GM12865 (cell line): ENCODE results near the gene PCDHB5.
"Not testable (repeated sequence)": the region's sequence is repeated elsewhere in the genome, so short reads cannot be mapped to it uniquely, and the experiment has no call there.

Experiments used
- DNase-seq: peaks from one replicate; pipeline ENCODE4 v3.0.0; 2010; ENCODE audit warnings: low read depth
- H3K4me3 ChIP-seq: 2 replicates; pipeline ENCODE4 v1.5.1; 2011; ENCODE audit warnings: mild to moderate bottlenecking, low read depth, low read length, control low read depth
- CTCF ChIP-seq: IDR thresholded peaks from 2 replicates; pipeline ENCODE4 v1.5.1; 2011; ENCODE audit warnings: low read length, control low read depth, low read depth, inconsistent platforms; ENCODE audit not compliant: insufficient read depth; ENCODE audit errors: missing control alignments

The PCDHB5 gene

DNA sequence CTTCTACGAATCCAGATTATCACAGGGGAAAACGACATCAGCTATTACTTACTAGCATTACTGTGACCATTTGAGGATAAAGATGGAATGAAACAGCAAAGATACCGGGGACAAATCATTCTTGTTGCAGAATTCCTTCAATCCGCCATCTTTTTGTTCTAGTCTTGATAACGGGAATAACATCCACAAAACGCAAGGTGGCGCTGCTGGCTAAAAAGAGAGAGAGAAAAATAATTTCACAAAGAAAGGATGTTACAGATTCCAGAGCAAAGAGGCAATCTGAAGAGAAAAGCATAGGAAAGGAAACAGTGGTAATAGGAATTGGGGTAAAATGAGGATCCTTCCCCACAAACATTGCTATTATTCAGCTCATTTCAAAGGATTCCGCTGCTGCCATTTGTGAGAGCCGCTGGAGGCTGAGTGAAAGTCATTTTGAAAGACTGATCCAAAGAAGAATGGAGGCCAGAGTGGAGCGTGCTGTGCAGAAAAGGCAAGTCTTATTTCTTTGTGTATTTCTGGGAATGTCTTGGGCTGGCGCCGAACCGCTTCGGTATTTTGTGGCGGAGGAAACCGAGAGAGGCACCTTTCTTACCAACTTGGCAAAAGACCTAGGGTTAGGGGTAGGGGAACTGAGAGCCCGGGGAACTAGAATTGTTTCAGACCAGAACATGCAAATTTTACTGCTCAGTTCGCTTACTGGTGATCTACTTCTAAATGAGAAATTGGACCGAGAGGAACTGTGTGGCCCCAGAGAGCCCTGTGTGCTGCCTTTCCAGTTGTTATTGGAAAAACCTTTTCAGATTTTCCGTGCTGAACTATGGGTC is 37.6 kb downstream of the PCDHB5 start, which contains the start of gene PCDHB7:
TSS of gene PCDHB7 (plus strand) at position 264 of the 824 bp plus-strand sequence. CDS start at position 456, 192 bp downstream.
- DNase-seq = no peak
- peak; percentile 9 for TF ChIP-seq CTCF
- H3K4me3 ChIP-seq = no peak within 1 kb of the TSS

DNA sequence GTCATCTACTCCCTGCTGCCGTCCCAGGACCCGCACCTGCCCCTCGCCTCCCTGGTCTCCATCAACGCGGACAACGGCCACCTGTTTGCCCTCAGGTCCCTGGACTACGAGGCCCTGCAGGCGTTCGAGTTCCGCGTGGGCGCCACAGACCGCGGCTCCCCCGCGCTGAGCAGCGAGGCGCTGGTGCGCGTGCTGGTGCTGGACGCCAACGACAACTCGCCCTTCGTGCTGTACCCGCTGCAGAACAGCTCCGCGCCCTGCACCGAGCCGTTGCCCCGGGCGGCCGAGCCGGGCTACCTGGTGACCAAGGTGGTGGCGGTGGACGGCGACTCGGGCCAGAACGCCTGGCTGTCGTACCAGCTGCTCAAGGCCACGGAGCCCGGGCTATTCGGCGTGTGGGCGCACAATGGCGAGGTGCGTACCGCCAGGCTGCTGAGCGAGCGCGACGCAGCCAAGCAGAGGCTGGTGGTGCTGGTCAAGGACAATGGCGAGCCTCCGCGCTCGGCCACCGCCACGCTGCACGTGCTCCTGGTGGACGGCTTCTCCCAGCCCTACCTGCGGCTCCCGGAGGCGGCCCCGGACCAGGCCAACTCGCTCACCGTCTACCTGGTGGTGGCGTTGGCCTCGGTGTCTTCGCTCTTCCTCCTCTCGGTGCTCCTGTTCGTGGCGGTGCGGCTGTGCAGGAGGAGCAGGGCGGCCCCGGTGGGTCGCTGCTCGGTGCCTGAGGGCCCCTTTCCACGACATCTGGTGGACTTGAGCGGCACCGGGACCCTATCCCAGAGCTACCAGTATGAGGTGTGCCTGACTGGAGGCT is 39.5 kb downstream of the PCDHB5 start:
- H3K4me3 ChIP-seq, DNase-seq: not testable (repeated sequence)

- no peak for DNase-seq
- H3K4me3 ChIP-seq = no peak overlapping the region
Observed at GRCh38 chr5:141175933-141176332, 40.9 kb downstream of the PCDHB5 start.

DNA sequence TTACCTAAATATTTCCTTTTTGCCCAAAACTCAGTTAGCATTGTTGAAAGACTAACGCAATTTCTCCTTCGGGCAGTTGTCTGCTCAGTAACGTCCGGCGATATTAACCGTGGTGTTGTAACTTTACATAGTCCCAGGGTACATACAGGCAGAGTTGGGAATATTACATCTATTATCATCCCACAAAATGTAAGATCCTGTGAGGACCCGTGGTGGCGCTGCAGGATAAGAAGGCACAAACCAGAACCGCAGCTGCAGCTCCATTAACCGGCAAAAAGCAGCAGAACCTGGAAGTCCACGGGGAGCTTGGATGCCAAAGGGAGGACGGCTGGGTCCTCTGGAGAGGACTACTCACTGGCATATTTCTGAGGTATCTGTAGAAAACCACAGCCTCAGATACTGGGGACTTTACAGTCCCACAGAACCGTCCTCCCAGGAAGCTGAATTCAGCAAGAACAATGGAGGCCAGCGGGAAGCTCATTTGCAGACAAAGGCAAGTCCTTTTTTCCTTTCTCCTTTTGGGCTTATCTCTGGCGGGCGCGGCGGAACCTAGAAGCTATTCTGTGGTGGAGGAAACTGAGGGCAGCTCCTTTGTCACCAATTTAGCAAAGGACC is 42.7 kb downstream of the PCDHB5 start, which contains the start of gene PCDHB8:
TSS of gene PCDHB8 (plus strand) at position 214 of the 615 bp plus-strand sequence. CDS start at position 459, 245 bp downstream.
- H3K4me3 ChIP-seq, DNase-seq: not testable (repeated sequence)

More at GRCh38 chr5:141175933-141176332, 40.9 kb downstream of the PCDHB5 start:
- TF ChIP-seq CTCF = no peak

- H3K4me3 ChIP-seq, DNase-seq: not testable (repeated sequence)
Observed at GRCh38 chr5:141179371-141179770, 44.4 kb downstream of the PCDHB5 start.

- not testable (repeated sequence) for DNase-seq, H3K4me3 ChIP-seq
Observed at GRCh38 chr5:141179876-141180275, 44.9 kb downstream of the PCDHB5 start.

DNA sequence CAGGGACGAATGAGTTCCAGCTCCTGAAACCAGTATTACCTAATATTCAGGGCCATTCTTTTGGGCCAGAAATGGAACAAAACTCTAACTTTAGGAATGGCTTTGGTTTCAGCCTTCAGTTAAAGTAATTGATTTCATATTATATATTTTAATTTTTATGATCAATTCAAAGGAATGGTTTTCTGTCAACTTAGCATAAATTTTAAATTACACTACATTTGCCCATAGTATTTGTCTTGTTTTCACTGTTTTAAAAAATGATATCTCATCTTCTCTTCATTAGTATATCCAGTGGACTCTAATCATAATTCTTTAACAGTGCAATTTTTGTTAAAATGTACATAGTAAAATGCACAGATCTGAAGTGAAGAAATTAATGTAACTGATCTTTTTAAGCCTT is 45.3 kb downstream of the PCDHB5 start:
- TF ChIP-seq CTCF = no peak
- H3K4me3 ChIP-seq = no peak overlapping the region
- no peak for DNase-seq

DNA sequence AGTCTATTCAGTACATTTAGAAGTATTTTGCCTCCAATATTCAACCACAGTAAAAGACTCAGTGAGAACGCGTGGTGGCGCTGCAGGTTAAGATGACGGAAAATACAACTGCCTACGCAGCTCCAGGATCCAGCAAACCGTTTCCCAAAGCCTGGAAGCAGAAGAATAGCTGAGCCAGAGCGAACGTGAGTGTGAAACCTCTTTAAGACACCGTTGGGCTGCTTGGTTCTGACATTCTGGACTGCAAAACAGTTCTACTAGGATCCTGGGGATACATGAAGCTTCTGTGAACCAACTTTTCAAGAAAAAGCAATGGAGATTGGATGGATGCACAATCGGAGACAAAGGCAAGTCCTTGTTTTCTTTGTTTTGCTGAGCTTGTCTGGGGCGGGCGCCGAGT is 47.2 kb downstream of the PCDHB5 start, which contains the start of gene PCDHB16:
TSS of gene PCDHB16 (plus strand) at position 140 of the 400 bp plus-strand sequence. CDS start at position 313, 173 bp downstream.
- no peak for TF ChIP-seq CTCF
- peak; percentile 2 for DNase-seq
- H3K4me3 ChIP-seq = no peak within 1 kb of the TSS

DNA sequence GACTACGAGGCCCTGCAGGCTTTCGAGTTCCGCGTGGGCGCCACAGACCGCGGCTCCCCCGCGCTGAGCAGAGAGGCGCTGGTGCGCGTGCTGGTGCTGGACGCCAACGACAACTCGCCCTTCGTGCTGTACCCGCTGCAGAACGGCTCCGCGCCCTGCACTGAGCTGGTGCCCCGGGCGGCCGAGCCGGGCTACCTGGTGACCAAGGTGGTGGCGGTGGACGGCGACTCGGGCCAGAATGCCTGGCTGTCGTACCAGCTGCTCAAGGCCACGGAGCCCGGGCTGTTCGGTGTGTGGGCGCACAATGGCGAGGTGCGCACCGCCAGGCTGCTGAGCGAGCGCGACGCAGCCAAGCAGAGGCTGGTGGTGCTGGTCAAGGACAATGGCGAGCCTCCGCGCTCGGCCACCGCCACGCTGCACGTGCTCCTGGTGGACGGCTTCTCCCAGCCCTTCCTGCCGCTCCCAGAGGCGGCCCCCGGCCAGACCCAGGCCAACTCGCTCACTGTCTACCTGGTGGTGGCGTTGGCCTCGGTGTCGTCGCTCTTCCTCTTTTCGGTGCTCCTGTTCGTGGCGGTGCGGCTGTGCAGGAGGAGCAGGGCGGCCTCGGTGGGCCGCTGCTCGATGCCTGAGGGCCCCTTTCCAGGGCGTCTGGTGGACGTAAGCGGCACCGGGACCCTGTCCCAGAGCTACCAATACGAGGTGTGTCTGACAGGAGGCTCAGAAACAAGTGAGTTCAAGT is 49.3 kb downstream of the PCDHB5 start:
- H3K4me3 ChIP-seq, DNase-seq: not testable (repeated sequence)
